Measurements from ENCODE around the gene KCNRG. TPM values are rescaled to one million over a fixed set of nuclear protein-coding genes. Genes with fewer than 3 reads are reported as not detected.

The KCNRG gene
- polyA plus RNA-seq, 1 donor (not counting 4 experiments of a cell fraction or from before 2014, with no cell fraction given): 0.90 TPM

DNA sequence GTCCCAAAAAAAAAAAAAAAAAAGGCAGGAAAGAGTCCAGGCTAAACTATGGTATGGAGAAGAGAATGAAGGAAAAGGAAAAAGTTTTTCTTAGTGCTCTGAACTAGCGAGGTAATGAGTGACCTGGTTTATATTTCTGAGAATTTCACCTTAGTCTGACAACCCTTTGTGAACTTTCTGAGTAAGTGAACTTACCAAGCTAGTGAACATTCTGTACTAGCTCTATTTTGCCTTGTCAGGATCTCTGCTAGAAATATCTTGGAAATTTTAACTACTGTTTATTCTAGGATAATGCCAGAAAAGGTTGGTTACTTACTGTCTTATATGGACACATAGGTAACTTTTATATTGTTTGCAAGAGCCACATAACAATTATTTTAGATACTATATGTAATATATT lies 14.0 kb upstream of the KCNRG start:
- no peak for TF ChIP-seq EZH2 (IDR thresholded peaks at IDR 0.05; ENCODE audit: low read length)
- TF ChIP-seq, protein P1, sequence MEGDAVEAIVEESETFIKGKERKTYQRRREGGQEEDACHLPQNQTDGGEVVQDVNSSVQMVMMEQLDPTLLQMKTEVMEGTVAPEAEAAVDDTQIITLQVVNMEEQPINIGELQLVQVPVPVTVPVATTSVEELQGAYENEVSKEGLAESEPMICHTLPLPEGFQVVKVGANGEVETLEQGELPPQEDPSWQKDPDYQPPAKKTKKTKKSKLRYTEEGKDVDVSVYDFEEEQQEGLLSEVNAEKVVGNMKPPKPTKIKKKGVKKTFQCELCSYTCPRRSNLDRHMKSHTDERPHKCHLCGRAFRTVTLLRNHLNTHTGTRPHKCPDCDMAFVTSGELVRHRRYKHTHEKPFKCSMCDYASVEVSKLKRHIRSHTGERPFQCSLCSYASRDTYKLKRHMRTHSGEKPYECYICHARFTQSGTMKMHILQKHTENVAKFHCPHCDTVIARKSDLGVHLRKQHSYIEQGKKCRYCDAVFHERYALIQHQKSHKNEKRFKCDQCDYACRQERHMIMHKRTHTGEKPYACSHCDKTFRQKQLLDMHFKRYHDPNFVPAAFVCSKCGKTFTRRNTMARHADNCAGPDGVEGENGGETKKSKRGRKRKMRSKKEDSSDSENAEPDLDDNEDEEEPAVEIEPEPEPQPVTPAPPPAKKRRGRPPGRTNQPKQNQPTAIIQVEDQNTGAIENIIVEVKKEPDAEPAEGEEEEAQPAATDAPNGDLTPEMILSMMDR (optimal IDR thresholded peaks at IDR 0.05 in 1 of 3, IDR thresholded peaks at IDR 0.05 in 1 of 3, conservative IDR thresholded peaks at IDR 0.05 in 1 of 3; ENCODE audit: extremely low read depth in 1 of 3, insufficient read depth in 2 of 3, low read length in 3 of 3): no peak
- Histone ChIP-seq H3K27me3 (ENCODE audit: control insufficient read depth, extremely low read depth, insufficient read depth, low read length) (no peaks in the 10 kb centered on the region), H3K36me3 (ENCODE audit: control insufficient read depth in 2 of 2, extremely low read depth in 1 of 2, insufficient read depth in 2 of 2, low read length in 2 of 2) (peaks cover 4 to 10% of the 10 kb centered on the region in 2 experiments), H3K4me1 (ENCODE audit: control insufficient read depth, extremely low read depth, insufficient read depth, low read length) (peaks cover 16% of the 10 kb centered on the region), H3K79me2 (ENCODE audit: control insufficient read depth, insufficient read depth, low read length) (peaks cover 64% of the 10 kb centered on the region), H3K9ac (ENCODE audit: control insufficient read depth, extremely low read depth, insufficient read depth, low read length) (no peak overlapping the region), H3K27ac (ENCODE audit: control insufficient read depth, insufficient read depth, low read length) (no peak overlapping the region), H3K4me3 (ENCODE audit: control insufficient read depth in 2 of 3, extremely low read depth in 1 of 3, insufficient read depth in 2 of 3, low read depth in 1 of 3, low read length in 3 of 3) (no peak overlapping the region), H3K9me1 (ENCODE audit: control insufficient read depth, extremely low read depth, insufficient read depth, low read length) (no peaks in the 10 kb centered on the region), H4K20me1 (ENCODE audit: control insufficient read depth, extremely low read depth, insufficient read depth, low read length) (no peaks in the 10 kb centered on the region), H3K9me3 (ENCODE audit: control insufficient read depth, low read depth, low read length) (no peaks in the 10 kb centered on the region), H2AFZ (ENCODE audit: control insufficient read depth, low read length) (no peak overlapping the region), H3K4me2 (ENCODE audit: control insufficient read depth, extremely low read depth, insufficient read depth, low read depth, low read length) (no peak overlapping the region)
- DNase-seq (ENCODE audit: low read depth, low spot score) (no peak), FAIRE-seq (no peak)
- dilution Hi-C loops (cut with MboI; ENCODE audit: extremely low pct_ligation_motif_present, low sequenced_read_pairs): no loop called here

DNA sequence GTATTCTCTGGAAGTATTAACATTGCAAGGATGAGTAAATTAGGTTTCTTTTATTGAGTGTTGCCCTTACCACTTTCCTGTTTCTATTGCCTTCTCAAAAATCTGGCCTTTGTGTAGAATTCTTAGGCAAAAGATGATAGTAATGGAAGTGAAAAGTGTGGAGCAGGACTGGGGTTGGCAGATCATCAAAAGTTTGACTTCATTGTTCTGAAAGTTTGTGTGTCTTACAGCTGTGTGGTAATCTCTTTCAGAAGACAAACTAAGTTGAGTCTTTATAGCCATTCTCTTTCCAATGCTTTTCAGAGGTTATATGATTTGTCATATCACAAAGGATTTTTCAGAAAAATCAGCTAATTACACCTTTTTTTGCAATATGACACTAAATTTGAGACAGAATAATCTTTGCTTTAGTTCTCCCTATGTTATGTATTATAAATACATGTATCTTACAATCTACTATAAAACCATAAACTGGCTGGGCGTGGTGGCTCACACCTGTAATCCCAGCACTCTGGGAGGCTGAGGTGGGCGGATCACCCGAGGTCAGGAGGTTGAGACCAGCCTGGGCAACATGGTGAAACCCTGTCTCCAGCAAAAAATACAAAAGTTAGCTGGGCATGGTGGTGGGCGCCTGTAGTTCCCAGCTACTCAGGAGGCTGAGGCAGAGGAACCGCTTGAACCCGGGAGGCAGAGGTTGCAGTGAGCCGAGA lies 8.7 kb upstream of the KCNRG start:
- Histone ChIP-seq H3K4me3 (ENCODE audit: control insufficient read depth in 2 of 3, extremely low read depth in 1 of 3, insufficient read depth in 2 of 3, low read depth in 1 of 3, low read length in 3 of 3) (no peak overlapping the region), H3K9ac (ENCODE audit: control insufficient read depth, extremely low read depth, insufficient read depth, low read length) (no peak overlapping the region), H3K4me1 (ENCODE audit: control insufficient read depth, extremely low read depth, insufficient read depth, low read length) (no peaks in the 10 kb centered on the region), H4K20me1 (ENCODE audit: control insufficient read depth, extremely low read depth, insufficient read depth, low read length) (no peaks in the 10 kb centered on the region), H3K9me3 (ENCODE audit: control insufficient read depth, low read depth, low read length) (no peaks in the 10 kb centered on the region), H3K9me1 (ENCODE audit: control insufficient read depth, extremely low read depth, insufficient read depth, low read length) (no peaks in the 10 kb centered on the region), H2AFZ (ENCODE audit: control insufficient read depth, low read length) (no peak overlapping the region), H3K4me2 (ENCODE audit: control insufficient read depth, extremely low read depth, insufficient read depth, low read depth, low read length) (no peak overlapping the region), H3K36me3 (ENCODE audit: control insufficient read depth in 2 of 2, extremely low read depth in 1 of 2, insufficient read depth in 2 of 2, low read length in 2 of 2) (no peaks in the 10 kb centered on the region), H3K27ac (ENCODE audit: control insufficient read depth, insufficient read depth, low read length) (no peak overlapping the region), H3K27me3 (ENCODE audit: control insufficient read depth, extremely low read depth, insufficient read depth, low read length) (no peaks in the 10 kb centered on the region), H3K79me2 (ENCODE audit: control insufficient read depth, insufficient read depth, low read length) (peaks cover 49% of the 10 kb centered on the region)
- DNase-seq (ENCODE audit: low read depth, low spot score) (no peak), FAIRE-seq (no peak)
- no peak for TF ChIP-seq EZH2 (IDR thresholded peaks at IDR 0.05; ENCODE audit: low read length)
- TF ChIP-seq, protein P1 (optimal IDR thresholded peaks at IDR 0.05 in 1 of 3, IDR thresholded peaks at IDR 0.05 in 1 of 3, conservative IDR thresholded peaks at IDR 0.05 in 1 of 3; ENCODE audit: extremely low read depth in 1 of 3, insufficient read depth in 2 of 3, low read length in 3 of 3): no peak
- dilution Hi-C loops (cut with MboI; ENCODE audit: extremely low pct_ligation_motif_present, low sequenced_read_pairs): no loop called here
